ENCODE measurements around the gene PLXND1.
"Not testable (repeated sequence)": the region's sequence is repeated elsewhere in the genome, so short reads cannot be mapped to it uniquely, and the experiment has no call there.

PLXND1 gene

GRCh38 chr3:129526121-129526900 lies 80.2 kb downstream of the PLXND1 start:
- DNase-seq (ENCODE audit: low spot score) = no peak

GRCh38 chr3:129525341-129525968 lies 81.0 kb downstream of the PLXND1 start:
- DNase-seq (ENCODE audit: low spot score) = peak; percentile 65

- DNase-seq (ENCODE audit: low spot score) = no peak
Measured at GRCh38 chr3:129524081-129524480, 82.4 kb downstream of the PLXND1 start.

GRCh38 chr3:129522953-129523352 lies 83.5 kb downstream of the PLXND1 start:
- no peak for DNase-seq (ENCODE audit: low spot score)

- no peak for DNase-seq (ENCODE audit: low spot score)
Measured at GRCh38 chr3:129521611-129522010, 84.9 kb downstream of the PLXND1 start.

GRCh38 chr3:129520960-129521359 lies 85.5 kb downstream of the PLXND1 start:
- DNase-seq (ENCODE audit: low spot score) = no peak

GRCh38 chr3:129519896-129520715 lies 86.4 kb downstream of the PLXND1 start:
- no peak for DNase-seq (ENCODE audit: low spot score)

GRCh38 chr3:129519449-129519848 lies 87.0 kb downstream of the PLXND1 start:
- no peak for DNase-seq (ENCODE audit: low spot score)

- DNase-seq (ENCODE audit: low spot score) = no peak
Measured at GRCh38 chr3:129518581-129518980, 87.9 kb downstream of the PLXND1 start.

- no peak for DNase-seq (ENCODE audit: low spot score)
Measured at GRCh38 chr3:129518038-129518561, 88.4 kb downstream of the PLXND1 start.

GRCh38 chr3:129517516-129517915 lies 89.0 kb downstream of the PLXND1 start:
- no peak for DNase-seq (ENCODE audit: low spot score)

- not testable (repeated sequence) for DNase-seq (ENCODE audit: low spot score)
Measured at GRCh38 chr3:129515821-129516432, 90.5 kb downstream of the PLXND1 start.

- not testable (repeated sequence) for DNase-seq (ENCODE audit: low spot score)
Measured at GRCh38 chr3:129515108-129515820, 91.2 kb downstream of the PLXND1 start.

GRCh38 chr3:129514563-129514962 lies 91.9 kb downstream of the PLXND1 start:
- DNase-seq (ENCODE audit: low spot score) = no peak

GRCh38 chr3:129514110-129514509 lies 92.4 kb downstream of the PLXND1 start:
- DNase-seq (ENCODE audit: low spot score) = no peak

- no peak for DNase-seq (ENCODE audit: low spot score)
Measured at GRCh38 chr3:129513705-129514104, 92.8 kb downstream of the PLXND1 start.

- DNase-seq (ENCODE audit: low spot score) = no peak
Measured at GRCh38 chr3:129512595-129512994, 93.9 kb downstream of the PLXND1 start.

GRCh38 chr3:129507181-129507831 lies 99.2 kb downstream of the PLXND1 start:
- DNase-seq (ENCODE audit: low spot score) = no peak

- DNase-seq (ENCODE audit: low spot score) = no peak
Measured at GRCh38 chr3:129506231-129506742, 100.2 kb downstream of the PLXND1 start.

GRCh38 chr3:129505341-129505740 lies 101.1 kb downstream of the PLXND1 start:
- DNase-seq (ENCODE audit: low spot score) = no peak

Data from AG08396 (cell line).